D721Med (cell line): ENCODE data around the gene CCT4.

Experiments used
- DNase-seq: peaks from one replicate; pipeline ENCODE4 v3.0.0; 2011; ENCODE audit warnings: low spot score; ENCODE audit not compliant: insufficient read length
- FAIRE-seq: peaks from 2 replicates; lab custom pipeline; 2011; peaks lifted over from hg19 to GRCh38; lab: Jason Lieb, UNC
- CTCF ChIP-seq: IDR thresholded peaks from 2 replicates; pipeline ENCODE4 v1.5.1; 2012; ENCODE audit warnings: mild to moderate bottlenecking, control low read depth; ENCODE audit not compliant: insufficient read depth; ENCODE audit errors: missing control alignments

The CCT4 gene

GRCh38 chr2:61833971-61834370 is 54.5 kb downstream of the CCT4 start:
- TF ChIP-seq CTCF = no peak
- DNase-seq (no peak), FAIRE-seq (no peak)

- no peak for FAIRE-seq
- DNase-seq = no peak
- TF ChIP-seq CTCF = no peak
Observed at GRCh38 chr2:61832183-61832841, 56.1 kb downstream of the CCT4 start.

GRCh38 chr2:61822255-61822654 is 66.2 kb downstream of the CCT4 start:
- FAIRE-seq (no peak), DNase-seq (no peak)
- TF ChIP-seq CTCF = no peak
